GM15510 (cell line): Measurements from ENCODE around the gene ATXN2.

Experiments used
- POLR2A ChIP-seq: IDR thresholded peaks from 3 replicates; pipeline ENCODE4 v1.6.1; 2011; ENCODE audit warnings: borderline replicate concordance; ENCODE audit not compliant: insufficient read length; ENCODE audit errors: extremely low read depth

ATXN2 gene

GRCh38 chr12:111582133-111582747 lies 16.9 kb downstream of the ATXN2 start:
- TF ChIP-seq POLR2A, result no peak

GRCh38 chr12:111581434-111582132 lies 17.5 kb downstream of the ATXN2 start:
- TF ChIP-seq POLR2A, result no peak

DNA sequence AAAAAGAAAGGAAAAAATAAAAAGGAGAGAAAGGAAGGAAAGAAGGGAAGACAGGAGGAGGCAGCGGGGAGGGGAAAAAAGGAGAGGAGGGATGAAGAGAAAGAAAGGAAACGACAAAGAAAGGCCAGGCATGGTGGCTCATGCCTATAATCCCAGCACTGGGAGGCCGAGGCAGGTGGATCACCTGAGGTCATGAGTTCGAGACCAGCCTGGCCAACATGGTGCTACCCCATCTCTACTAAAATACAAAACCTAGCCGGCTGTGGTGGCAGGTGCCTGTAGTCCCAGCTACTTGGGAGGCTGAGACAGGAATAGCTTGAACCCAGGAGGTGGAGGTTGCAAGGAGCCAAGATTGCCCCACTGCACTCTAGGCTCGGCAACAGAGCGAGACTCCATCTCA lies 18.4 kb downstream of the ATXN2 start:
- no peak for TF ChIP-seq POLR2A

- no peak for TF ChIP-seq POLR2A
Measured at GRCh38 chr12:111580119-111580425, 19.0 kb downstream of the ATXN2 start.

- no peak for TF ChIP-seq POLR2A
Measured at GRCh38 chr12:111578971-111579340, 20.2 kb downstream of the ATXN2 start.

GRCh38 chr12:111578276-111578970 lies 20.7 kb downstream of the ATXN2 start:
- TF ChIP-seq POLR2A, result no peak

DNA sequence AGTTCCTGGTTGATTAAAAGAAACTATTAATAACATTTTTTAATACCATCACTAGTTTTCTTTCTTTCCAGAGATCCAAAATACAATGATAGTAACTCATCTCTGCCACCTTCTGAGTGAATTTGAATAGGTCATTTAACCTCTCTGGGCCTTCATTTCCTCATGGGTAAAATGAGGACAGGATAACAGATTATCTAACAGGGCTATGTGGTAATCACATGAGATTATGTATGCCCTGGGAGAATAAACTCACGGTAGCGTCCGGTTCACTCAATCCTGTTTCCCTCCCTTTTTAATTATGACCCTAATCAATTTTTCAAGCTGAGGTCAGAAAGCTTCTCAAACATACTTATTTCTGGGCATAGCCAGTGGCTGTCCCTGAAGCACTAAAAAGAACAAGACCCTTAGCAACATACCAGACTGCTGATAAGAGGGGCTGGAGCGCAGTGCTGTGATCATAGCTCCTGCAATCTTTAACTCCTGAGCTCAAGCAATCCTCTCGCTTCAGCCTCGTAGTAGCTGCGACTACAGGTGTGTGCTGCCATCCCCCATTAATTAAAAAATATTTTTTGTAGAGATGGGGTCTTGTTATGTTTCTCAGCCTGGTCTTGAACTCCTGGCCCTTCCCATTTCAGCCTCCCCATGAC lies 24.2 kb downstream of the ATXN2 start:
- TF ChIP-seq POLR2A, result no peak

DNA sequence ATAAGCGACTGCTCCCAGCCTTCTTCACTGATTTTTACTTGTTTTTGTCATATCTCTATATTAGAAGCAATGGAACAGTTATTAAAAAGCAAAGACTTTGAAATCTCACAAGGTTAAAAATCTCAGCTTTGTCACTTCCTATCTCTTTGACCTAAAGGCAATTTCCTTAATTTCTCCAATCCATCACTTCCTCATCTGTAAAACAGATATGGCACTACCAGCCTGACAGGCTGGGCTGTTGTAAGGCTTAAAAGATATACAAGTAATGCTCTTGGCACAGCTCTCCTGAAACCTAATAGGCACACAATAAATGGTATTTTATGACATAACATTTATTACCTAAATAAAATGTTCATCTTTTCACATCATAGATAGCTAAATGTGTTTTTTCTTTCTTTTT lies 25.6 kb downstream of the ATXN2 start:
- no peak for TF ChIP-seq POLR2A

DNA sequence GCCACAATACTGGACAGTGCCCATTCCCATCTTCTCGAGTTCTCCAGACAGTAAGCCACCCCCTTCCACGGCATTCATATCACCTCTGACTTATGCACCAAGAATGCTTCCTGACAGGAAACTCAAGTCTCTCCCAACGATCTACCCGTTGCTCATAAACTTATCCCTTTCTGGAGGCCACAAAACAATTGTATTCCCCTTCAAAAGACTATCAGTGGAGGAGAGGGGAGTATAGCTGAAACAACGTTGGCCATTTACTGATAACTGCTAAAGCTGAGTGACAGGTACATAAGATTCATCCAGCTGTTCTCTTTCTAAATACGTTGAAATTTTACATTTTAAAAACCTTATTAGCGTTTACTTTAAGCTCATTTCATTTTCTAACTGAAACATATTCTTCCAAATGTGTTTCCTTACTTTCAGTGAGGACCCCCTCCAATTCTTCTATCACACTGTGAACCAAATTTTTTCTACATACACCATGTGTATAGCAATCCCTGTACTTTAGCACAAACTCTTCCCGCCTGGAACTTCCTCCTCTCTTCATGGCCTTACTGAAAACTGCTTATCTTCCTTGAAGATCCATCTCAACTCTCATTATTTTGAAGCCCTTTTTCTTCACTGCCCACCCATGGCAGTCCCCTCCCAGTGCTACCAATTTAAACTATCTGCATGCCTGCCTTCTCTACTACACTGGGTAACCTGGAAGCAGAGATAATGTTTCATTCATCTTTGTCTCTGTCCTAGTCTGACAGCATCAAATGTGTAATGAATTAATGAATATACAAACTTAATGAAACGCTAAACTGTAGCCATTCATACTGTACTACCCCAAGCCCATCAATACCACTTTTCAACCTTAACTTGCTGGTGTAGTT lies 28.8 kb downstream of the ATXN2 start:
- no peak for TF ChIP-seq POLR2A

- TF ChIP-seq POLR2A, result no peak
Measured at GRCh38 chr12:111569363-111570083, 29.6 kb downstream of the ATXN2 start.

DNA sequence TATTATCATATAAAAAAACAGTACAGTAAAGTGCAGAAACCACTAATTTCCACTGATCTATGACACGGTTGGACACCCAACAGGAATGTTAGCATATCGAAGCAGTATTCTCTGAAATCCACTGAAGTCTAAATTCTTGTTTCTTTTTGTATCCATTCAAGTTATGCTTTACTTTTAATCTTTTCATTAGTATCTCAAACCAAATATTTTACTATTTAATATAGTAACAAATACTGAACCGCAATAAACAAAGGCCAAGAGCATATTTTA lies 41.1 kb downstream of the ATXN2 start:
- TF ChIP-seq POLR2A, result no peak

DNA sequence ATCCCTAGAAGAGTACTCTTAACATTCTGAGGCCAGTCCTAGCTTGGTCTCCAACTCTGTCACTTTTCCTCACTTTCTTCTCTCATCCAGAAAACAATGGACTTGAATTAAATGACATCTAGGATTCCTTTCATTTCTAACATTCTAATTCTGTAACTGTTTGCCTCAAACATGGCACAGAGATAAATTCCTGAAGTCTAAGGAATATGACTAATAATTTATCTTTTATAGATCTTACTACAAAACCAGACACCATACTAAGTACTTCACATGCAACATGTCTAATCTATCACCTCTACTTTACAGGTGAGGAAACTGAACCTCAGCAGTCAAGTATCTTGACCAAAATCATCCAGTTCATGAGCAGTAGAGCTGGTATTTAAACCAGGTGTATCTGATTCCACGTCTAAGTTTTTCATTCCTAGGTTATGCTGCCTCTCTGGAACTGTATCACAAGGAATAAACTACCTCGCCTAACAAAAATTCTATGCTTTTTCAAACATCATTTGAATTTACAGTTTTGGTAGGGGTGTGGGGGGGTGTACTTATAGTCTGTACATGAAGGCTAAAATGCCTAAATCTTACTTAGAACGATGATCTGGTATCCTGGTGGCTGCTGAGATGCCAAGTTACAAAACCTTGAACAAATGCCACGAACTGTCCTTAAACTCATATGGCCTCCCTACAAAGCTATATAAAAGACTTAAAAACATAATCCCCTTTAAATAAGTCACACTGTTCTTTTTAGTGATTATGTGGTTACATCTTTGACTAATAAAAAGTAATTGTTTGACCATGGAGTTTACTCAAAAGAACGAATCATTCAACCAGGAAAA lies 41.6 kb downstream of the ATXN2 start:
- no peak for TF ChIP-seq POLR2A

- TF ChIP-seq POLR2A, result no peak
Measured at GRCh38 chr12:111556676-111557075, 42.4 kb downstream of the ATXN2 start.
